RWPE1 (cell line): ENCODE results near the gene SEMA3B.
A peak's percentile ranks its signal among the peaks of the same experiment; 100 is the strongest.

Experiments used
- CTCF ChIA-PET: fragments of 350-600 bp; sonication (Branson Sonifier 250); formaldehyde crosslinking; extraction: SDS; loops from one replicate; lab custom pipeline; 2021; lab: Yijun Ruan, JAX
- POLR2A ChIA-PET: fragments of 400-600 bp; formaldehyde crosslinking; extraction: SDS; loops from one replicate; lab custom pipeline; 2020; ENCODE audit warnings: antibody characterized with exemption; ENCODE audit not compliant: low non-redundant PET; lab: Yijun Ruan, JAX
- DNase-seq: peaks from one replicate; pipeline ENCODE4 v3.0.0; 2012; ENCODE audit warnings: low spot score
- H3K27ac ChIP-seq: fragments of 450-650 bp; 2 replicates; pipeline ENCODE4 v1.5.1; 2017
- TF ChIP-seq, protein P1 (sequence below): fragments of 450-650 bp; conservative IDR thresholded peaks from 2 replicates; pipeline ENCODE4 v1.5.1; 2017; ENCODE audit warnings: low read depth, mild to moderate bottlenecking

Gene SEMA3B

DNA sequence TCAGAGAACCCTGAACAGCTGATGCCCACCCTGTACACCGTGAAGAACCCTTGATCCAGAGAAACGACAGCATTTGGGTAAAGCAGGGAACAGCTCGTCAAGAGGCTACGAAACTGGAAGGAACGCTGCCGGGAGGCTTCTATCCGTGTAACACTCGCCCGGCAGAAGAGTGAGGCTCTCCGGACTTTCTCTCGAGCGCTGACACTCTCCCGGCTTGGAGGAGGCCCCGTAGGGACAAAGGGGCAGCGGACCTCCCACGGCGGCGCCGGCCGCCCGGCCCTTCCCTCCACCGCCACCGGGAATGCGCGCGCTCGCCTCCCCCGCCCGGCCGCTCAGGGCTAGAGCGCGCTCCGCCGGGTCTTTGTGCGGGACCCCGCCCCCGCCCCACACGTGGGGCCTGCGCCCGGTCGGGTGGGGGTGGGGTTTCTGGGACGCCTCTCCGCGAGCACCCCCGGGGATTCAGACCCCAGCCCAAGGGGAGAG, 51.9 kb downstream of the SEMA3B start:
- TF ChIP-seq, protein P1, sequence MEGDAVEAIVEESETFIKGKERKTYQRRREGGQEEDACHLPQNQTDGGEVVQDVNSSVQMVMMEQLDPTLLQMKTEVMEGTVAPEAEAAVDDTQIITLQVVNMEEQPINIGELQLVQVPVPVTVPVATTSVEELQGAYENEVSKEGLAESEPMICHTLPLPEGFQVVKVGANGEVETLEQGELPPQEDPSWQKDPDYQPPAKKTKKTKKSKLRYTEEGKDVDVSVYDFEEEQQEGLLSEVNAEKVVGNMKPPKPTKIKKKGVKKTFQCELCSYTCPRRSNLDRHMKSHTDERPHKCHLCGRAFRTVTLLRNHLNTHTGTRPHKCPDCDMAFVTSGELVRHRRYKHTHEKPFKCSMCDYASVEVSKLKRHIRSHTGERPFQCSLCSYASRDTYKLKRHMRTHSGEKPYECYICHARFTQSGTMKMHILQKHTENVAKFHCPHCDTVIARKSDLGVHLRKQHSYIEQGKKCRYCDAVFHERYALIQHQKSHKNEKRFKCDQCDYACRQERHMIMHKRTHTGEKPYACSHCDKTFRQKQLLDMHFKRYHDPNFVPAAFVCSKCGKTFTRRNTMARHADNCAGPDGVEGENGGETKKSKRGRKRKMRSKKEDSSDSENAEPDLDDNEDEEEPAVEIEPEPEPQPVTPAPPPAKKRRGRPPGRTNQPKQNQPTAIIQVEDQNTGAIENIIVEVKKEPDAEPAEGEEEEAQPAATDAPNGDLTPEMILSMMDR, result no peak
- ChIA-PET POLR2A (no interaction called here), CTCF (interaction anchor here (0.7 kb wide), 1 partner anchor 21 kb away, joined by 4 read pairs; no protein-coding TSS in a partner anchor)
- peak; percentile 56 for DNase-seq
- H3K27ac ChIP-seq, result peak overlapping the region; percentile 97

DNA sequence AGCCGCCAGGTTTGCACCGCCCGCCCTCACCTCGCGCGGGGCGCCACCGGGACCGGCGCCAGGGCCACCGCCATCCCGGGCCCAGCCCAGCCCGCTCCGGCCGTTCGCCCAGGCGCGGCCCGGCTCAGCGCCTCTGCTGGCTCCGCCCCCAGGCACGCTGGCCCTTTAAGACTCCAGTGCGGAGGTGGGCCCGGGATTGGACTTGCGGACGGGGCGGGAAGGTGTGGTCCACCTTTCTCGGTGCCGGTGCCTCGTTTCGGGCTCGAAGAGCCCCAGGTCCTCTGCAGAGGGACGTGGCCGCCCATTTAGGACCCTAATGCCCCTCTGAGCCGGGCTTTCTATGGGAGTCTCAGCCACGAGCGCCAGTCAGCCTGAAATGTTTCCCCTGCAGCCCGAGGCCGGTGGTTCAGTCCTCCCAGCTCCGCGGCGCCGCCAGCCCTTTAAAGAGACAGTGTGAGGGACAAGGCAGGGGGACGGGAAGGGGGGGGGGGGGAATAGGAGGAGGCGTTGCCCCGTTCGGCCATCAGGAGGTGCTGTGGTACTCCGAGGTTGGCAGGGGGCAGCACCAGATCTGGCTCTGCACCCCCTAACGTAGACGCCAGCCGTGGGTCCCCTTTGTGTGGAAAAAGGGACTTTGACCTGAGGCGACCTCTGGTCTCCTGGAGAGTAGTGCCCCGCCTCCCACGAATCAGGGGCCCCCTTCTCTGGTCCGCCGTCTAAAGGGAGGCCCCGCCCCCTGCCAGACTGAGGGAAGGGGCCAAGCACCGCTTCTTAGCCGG, 52.6 kb downstream of the SEMA3B start:
- ChIA-PET CTCF (interaction anchor here (0.7 kb wide), 1 partner anchor 22 kb away, joined by 4 read pairs; no protein-coding TSS in a partner anchor), POLR2A (interaction anchor here (0.6 kb wide), 1 partner anchor 24 kb away, joined by 3 read pairs; no protein-coding TSS in a partner anchor)
- TF ChIP-seq, protein P1, result peak; percentile 70
- peak overlapping the region; percentile 97 for H3K27ac ChIP-seq
- peak; percentile 78 for DNase-seq

DNA sequence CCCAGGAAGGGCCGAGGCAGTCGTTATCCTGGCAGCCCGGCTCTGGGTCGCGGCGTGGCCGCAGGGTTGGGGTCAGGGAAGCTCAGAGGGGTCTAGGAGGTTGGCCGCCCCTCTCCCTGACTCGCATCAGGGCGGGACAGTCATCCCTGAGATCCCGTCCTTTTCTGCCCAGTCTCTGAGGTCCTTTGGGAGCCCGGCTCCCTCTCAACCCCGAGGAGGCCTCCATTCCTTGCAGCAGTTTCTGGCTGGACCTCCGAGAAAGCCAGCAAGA, 53.1 kb downstream of the SEMA3B start:
- POLR2A ChIA-PET, result interaction anchor here (0.6 kb wide), 1 partner anchor 23 kb away, joined by 3 read pairs; no protein-coding TSS in a partner anchor
- H3K27ac ChIP-seq, result peak overlapping the region; percentile 97
- TF ChIP-seq, protein P1, result no peak
- CTCF ChIA-PET, result no interaction called here
- DNase-seq, result no peak

DNA sequence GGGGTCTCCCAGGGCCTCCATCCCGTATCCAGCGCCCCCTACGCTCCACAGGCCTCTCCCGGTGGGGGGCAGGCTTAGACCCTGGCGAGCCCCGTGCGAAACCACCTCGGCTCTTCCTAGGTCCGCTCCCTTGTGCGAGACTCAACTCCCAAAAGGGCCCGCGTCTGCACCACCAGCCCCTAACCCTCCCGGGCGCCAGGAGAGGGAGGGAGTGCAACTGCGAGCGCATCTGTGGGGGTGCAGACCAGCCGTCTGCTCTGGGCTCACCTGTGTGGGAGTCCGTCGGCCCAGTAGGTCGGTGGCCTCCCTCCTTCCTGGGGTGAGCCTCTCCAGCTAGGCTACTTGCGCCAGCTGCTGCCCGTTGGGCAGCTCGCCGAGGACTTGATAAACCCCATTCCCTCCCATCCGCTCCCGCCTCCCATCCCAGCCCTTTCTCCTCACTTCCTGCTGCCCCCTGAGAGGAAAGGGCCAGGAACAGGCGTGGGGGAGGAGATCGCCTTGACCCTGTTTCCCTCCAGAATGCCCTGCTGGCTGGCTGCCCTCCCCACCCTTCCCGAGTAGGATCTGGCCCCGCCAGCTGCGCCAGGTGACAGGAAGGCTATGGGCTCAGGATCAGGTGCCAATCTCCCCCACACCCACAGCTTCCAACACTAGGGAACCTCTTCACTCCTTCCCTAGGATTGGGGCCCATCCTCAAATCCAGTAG, 53.6 kb downstream of the SEMA3B start, which contains the start of gene HYAL2:
TSS of gene HYAL2 (minus strand) at position 360 of the 706 bp plus-strand sequence. CDS start 2,256 bp downstream, outside the sequence.
- TF ChIP-seq, protein P1, result no peak
- peak within 1 kb of the TSS; percentile 97 for H3K27ac ChIP-seq
- no peak for DNase-seq
- ChIA-PET CTCF (no interaction called here), POLR2A (no interaction called here)

DNA sequence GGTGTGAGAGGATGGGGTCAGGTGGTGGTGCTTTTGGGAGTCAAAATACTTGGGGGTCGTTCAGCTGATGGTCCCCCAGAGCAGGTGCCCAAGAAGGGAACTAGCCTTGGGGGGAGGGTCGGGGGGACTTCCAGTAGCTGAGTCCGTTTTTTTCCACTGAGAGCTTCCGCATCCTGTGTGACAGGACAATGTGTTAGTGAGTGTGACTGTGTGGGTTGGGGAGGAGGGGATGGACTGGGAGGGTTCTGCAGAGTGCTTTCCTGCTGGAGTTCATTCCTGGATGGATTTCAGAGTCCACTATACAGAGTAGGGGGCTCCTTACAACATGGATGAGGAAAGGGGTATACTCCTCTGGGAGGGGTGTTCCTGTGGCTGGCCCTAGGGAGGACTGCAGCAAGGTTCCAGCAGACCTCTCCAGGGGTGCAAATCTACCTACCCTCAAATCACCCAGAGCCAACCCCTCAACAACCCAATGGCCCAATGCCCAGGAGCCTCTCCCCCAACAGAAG, 54.2 kb downstream of the SEMA3B start:
- TF ChIP-seq, protein P1, result no peak
- no peak for DNase-seq
- ChIA-PET CTCF (no interaction called here), POLR2A (no interaction called here)
- H3K27ac ChIP-seq, result peak overlapping the region; percentile 97

DNA sequence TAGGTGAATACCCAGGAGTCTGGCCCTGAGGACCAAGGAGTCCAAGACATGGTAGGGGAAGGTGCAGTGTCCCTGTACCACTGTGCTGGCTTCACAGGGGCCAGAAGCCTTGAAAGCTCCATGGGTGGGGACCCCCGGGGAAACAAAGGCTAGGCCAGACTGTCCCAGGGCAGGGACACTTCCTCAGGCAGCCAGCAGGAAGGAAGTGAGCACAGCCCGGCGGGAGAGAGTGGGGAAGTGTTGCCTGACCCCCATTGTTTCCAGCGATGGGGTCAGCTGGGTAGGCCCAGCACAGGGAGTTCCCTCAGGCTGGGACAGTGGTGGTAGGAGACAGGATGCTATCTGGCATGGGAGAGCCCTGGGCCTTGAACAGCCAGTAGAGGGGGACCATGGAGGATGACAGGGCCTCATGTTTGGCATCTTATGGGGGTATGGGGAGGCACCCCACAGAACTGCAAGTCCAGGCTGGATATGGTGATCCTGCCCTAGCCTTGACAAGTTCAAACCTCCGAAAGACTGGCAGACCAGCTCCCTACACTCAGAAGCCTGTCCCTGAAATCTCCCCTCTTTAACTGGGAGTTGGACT, 54.8 kb downstream of the SEMA3B start:
- CTCF ChIA-PET, result interaction anchor here (0.6 to 1.1 kb wide), 4 partner anchors 18 to 31 kb away, joined by 3 to 5 read pairs (median 4); partner anchors contain the start of gene IFRD2

More for the DNA sequence above, 54.8 kb downstream of the SEMA3B start:
- TF ChIP-seq, protein P1, result no peak
- POLR2A ChIA-PET, result interaction anchor here (0.6 kb wide), 2 partner anchors 9 to 24 kb away, joined by 3 to 5 read pairs; partner anchors contain the start of genes HYAL3 and NAA80
- peak overlapping the region; percentile 97 for H3K27ac ChIP-seq
- DNase-seq, result no peak
